ENCODE data around the gene LRRTM2. TPM values are rescaled to one million over a fixed set of nuclear protein-coding genes. Genes with fewer than 3 reads are reported as not detected.

The LRRTM2 gene
- total RNA-seq, 1 experiment from 2014 or later, result not detected

GRCh38 chr5:138883211-138883610 lies 8.1 kb upstream of the LRRTM2 start (continued):
- TF ChIP-seq, protein P1, sequence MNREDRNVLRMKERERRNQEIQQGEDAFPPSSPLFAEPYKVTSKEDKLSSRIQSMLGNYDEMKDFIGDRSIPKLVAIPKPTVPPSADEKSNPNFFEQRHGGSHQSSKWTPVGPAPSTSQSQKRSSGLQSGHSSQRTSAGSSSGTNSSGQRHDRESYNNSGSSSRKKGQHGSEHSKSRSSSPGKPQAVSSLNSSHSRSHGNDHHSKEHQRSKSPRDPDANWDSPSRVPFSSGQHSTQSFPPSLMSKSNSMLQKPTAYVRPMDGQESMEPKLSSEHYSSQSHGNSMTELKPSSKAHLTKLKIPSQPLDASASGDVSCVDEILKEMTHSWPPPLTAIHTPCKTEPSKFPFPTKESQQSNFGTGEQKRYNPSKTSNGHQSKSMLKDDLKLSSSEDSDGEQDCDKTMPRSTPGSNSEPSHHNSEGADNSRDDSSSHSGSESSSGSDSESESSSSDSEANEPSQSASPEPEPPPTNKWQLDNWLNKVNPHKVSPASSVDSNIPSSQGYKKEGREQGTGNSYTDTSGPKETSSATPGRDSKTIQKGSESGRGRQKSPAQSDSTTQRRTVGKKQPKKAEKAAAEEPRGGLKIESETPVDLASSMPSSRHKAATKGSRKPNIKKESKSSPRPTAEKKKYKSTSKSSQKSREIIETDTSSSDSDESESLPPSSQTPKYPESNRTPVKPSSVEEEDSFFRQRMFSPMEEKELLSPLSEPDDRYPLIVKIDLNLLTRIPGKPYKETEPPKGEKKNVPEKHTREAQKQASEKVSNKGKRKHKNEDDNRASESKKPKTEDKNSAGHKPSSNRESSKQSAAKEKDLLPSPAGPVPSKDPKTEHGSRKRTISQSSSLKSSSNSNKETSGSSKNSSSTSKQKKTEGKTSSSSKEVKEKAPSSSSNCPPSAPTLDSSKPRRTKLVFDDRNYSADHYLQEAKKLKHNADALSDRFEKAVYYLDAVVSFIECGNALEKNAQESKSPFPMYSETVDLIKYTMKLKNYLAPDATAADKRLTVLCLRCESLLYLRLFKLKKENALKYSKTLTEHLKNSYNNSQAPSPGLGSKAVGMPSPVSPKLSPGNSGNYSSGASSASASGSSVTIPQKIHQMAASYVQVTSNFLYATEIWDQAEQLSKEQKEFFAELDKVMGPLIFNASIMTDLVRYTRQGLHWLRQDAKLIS (CRISPR knock-in tag; IDR thresholded peaks at IDR 0.05; ENCODE audit: borderline replicate concordance), result no peak
- TF ChIP-seq, protein P2, sequence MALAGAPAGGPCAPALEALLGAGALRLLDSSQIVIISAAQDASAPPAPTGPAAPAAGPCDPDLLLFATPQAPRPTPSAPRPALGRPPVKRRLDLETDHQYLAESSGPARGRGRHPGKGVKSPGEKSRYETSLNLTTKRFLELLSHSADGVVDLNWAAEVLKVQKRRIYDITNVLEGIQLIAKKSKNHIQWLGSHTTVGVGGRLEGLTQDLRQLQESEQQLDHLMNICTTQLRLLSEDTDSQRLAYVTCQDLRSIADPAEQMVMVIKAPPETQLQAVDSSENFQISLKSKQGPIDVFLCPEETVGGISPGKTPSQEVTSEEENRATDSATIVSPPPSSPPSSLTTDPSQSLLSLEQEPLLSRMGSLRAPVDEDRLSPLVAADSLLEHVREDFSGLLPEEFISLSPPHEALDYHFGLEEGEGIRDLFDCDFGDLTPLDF (CRISPR knock-in tag; IDR thresholded peaks at IDR 0.05), result no peak
- TF ChIP-seq, protein P3, sequence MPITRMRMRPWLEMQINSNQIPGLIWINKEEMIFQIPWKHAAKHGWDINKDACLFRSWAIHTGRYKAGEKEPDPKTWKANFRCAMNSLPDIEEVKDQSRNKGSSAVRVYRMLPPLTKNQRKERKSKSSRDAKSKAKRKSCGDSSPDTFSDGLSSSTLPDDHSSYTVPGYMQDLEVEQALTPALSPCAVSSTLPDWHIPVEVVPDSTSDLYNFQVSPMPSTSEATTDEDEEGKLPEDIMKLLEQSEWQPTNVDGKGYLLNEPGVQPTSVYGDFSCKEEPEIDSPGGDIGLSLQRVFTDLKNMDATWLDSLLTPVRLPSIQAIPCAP (CRISPR knock-in tag; IDR thresholded peaks at IDR 0.05), result no peak
- TF ChIP-seq TEAD4 (CRISPR knock-in tag; IDR thresholded peaks at IDR 0.05) (no peak), ZNF416 (CRISPR knock-in tag; IDR thresholded peaks at IDR 0.05) (no peak), ZNF121 (CRISPR knock-in tag; IDR thresholded peaks at IDR 0.05) (no peak), ZNF263 (CRISPR knock-in tag; IDR thresholded peaks at IDR 0.05; ENCODE audit: low read depth) (no peak)

GRCh38 chr5:138878437-138879235 lies 3.5 kb upstream of the LRRTM2 start:
- Mint-ChIP-seq H3K4me1 (peaks cover 84% of the 10 kb centered on the region), H3K9me3 (peaks cover 7% of the 10 kb centered on the region; the same call in 1 of the 2 replicates), H3K27me3 (ENCODE audit: low read depth) (no peaks in the 10 kb centered on the region), H3K27ac (0 out of 2 replicates have a peak overlapping the region, but pooled peaks have one; percentile 39), H3K36me3 (peaks cover 15% of the 10 kb centered on the region; the same call in 1 of the 2 replicates), H3K4me3 (no peak overlapping the region)
- ChIA-PET POLR2A (no interaction called here), CTCF (interaction anchor here (0.6 to 1.7 kb wide), 2 partner anchors 52 to 89 kb away, joined by 5 read pairs; no protein-coding TSS in a partner anchor)
- ATAC-seq, result no peak
- no peak for DNase-seq (ENCODE audit: low spot score)
- TF ChIP-seq SOX15 (CRISPR knock-in tag; IDR thresholded peaks at IDR 0.05) (no peak), ZBTB21 (CRISPR knock-in tag; IDR thresholded peaks at IDR 0.05; ENCODE audit: borderline replicate concordance) (no peak), ZNF671 (CRISPR knock-in tag; IDR thresholded peaks at IDR 0.05) (no peak), NR3C1 (CRISPR knock-in tag; conservative IDR thresholded peaks at IDR 0.05; ENCODE audit: low read depth) (no peak), CREB1 (CRISPR knock-in tag; IDR thresholded peaks at IDR 0.05) (no peak), STAT6 (CRISPR knock-in tag; conservative IDR thresholded peaks at IDR 0.05; ENCODE audit: low read depth) (no peak), ZNF219 (CRISPR knock-in tag; IDR thresholded peaks at IDR 0.05; ENCODE audit: borderline replicate concordance) (no peak), NFE2L1 (CRISPR knock-in tag; IDR thresholded peaks at IDR 0.05) (no peak), PRRX2 (CRISPR knock-in tag; IDR thresholded peaks at IDR 0.05) (no peak), ATF1 (CRISPR knock-in tag; IDR thresholded peaks at IDR 0.05) (no peak), MXD4 (CRISPR knock-in tag; IDR thresholded peaks at IDR 0.05; ENCODE audit: borderline replicate concordance) (no peak), ELF4 (CRISPR knock-in tag; IDR thresholded peaks at IDR 0.05; ENCODE audit: low read depth) (no peak), ZNF512 (CRISPR knock-in tag; IDR thresholded peaks at IDR 0.05; ENCODE audit: borderline replicate concordance) (no peak), JAZF1 (CRISPR knock-in tag; IDR thresholded peaks at IDR 0.05) (no peak), E2F4 (CRISPR knock-in tag; IDR thresholded peaks at IDR 0.05; ENCODE audit: borderline replicate concordance, low read depth) (no peak)
- TF ChIP-seq, protein P4, sequence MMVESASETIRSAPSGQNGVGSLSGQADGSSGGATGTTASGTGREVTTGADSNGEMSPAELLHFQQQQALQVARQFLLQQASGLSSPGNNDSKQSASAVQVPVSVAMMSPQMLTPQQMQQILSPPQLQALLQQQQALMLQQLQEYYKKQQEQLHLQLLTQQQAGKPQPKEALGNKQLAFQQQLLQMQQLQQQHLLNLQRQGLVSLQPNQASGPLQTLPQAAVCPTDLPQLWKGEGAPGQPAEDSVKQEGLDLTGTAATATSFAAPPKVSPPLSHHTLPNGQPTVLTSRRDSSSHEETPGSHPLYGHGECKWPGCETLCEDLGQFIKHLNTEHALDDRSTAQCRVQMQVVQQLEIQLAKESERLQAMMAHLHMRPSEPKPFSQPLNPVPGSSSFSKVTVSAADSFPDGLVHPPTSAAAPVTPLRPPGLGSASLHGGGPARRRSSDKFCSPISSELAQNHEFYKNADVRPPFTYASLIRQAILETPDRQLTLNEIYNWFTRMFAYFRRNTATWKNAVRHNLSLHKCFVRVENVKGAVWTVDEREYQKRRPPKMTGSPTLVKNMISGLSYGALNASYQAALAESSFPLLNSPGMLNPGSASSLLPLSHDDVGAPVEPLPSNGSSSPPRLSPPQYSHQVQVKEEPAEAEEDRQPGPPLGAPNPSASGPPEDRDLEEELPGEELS (CRISPR knock-in tag; IDR thresholded peaks at IDR 0.05), result no peak
